HG03280 (cell line): Measurements from ENCODE around the gene INF2.

Experiments
- ATAC-seq: cut with Tn5 transposase; IDR thresholded peaks from one replicate; pipeline ENCODE4 v1.9.1; 2021; ENCODE audit warnings: mild to moderate bottlenecking, moderate library complexity; ENCODE audit not compliant: unreplicated experiment

The INF2 gene

DNA sequence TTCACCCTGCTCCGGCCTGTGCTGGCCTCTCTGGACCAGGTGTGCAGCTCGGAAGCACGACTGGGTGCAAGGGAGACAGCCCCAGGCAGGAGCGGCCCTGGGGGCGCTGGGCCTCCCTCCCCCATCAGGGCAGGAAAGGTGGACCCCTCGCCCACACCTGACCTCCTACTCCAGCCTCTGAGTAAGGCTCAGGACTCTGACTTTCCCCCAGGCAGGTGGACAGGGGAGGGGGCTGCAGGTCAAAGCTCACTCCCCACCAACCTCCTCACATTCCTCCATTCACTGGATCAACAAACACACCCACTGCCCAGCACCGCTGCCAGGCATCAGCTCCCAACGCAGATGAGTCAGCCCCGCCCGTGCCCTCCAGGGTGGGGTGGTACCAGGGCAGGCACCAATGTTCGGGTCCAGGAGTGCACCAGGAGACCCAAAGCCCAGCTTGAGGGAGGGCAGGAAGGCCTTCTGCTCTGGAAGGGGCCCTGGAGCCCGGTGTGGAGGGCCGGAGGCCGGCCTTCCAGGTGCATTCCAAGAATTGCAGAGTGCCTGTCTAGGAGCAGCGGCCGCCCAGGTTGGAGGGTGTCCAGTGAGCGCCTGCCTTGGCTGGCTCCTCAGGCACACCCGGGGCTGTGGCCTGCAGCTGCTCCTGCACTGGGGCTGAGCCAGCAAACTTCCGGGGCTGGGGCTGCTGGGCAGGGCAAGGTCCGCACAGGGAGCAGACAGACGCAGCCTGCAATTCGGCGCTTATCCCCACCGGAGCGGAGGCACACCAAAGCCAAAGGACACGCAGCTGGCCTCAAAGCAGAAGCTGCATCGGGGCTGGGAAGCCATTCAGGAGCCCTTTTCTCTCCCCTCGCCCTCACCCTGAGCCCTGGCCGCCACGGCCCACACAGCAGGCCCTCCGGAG, 1.6 kb upstream of the INF2 start:
- ATAC-seq = no peak

DNA sequence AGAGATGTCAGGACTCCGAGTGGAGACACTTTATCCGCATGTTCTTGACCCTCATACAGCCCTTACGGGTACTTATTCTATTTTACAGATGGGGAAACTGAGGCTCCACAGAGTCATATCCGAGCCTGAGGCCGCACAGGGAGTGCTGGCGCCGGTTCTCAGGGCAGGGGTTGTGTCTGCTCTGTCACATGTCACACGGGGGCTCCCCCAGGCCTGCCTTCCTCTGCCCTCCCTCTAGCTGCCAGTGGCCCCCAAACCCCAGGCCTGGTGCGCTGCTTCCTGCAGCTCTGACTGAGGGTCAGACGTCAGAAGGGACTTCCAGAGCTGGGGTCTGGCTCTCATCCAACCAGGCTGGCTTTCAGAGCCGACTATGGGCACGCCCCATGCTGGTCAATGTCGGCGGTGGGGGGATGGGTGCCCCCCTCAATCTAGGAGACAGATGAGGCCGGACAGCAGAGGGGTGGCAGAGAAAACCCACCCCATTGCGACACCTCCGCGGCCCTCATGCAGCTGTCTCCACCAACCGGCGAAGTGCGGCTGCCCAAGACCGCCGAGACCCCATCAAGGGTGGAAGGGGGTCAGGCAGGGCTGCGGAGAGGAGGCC, 811 bp upstream of the INF2 start:
- ATAC-seq = no peak

DNA sequence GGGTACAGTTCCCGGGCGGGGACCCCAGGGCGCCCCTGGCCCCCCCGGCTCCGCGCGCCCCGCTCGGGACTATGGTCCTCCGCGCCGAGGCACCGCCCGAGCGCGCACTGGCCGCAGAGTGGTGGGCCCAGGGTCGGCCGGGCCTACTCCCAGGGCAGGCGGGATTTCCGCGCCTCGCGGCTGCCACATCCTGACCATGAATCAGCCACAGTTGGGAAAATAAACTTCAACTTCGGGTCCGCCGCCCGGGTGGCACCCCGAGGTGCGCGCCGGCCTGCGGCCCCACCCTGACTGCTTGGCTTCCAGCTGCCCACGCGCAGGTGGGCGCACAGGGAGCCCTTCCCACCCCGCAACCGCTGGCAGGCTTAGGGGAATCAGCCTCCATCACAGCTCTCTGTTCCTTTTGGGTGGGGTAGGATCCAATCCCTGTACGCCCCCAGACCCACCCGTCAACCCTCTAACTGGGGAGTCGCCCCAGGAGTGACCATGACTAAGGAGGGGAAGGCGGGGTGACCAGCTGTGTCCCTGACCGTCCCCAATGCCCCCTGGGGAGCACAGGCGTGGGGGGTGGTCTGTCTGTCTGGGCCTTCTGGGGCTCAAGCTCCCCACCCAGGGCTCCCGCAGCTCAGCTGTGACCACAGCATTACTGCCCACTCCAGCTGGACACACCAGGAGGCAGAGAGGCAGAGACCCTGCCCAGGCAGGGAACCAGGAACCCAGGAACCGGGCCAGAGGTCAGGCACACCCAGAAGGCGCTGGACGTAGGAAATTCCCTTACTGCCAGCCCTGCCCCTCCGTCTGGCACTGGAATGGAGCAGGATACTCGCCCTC, 678 bp downstream of the INF2 start:
- ATAC-seq = no peak

DNA sequence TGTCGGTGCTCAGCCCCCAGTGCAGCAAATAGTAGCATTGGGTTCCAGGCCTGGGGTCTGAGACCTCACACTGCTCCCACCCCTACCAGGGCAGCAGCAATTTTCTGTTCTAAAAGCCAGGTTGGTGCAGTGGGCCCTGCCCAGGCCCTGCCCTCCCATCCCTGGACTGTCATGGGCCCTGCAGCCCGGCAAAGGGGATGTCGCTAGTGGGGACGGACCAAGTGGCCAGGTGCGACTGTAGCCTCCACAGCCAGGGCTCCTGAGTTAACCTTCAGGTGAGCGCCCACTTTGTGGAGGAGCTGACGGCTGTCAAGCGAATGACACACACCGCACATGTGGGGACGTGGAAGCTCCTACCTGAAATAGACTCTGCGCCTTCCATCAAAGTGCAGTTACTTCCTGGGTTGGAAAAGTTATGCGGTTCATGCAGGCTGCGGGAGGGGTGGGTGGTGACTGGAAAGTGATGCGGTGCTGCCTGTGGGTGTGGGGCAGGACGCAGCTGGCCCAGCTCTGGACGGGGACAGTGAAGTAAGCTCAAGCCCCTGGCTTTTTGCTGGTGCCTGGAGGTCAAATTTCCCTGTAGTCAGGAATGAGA, 1.5 kb downstream of the INF2 start:
- no peak for ATAC-seq

DNA sequence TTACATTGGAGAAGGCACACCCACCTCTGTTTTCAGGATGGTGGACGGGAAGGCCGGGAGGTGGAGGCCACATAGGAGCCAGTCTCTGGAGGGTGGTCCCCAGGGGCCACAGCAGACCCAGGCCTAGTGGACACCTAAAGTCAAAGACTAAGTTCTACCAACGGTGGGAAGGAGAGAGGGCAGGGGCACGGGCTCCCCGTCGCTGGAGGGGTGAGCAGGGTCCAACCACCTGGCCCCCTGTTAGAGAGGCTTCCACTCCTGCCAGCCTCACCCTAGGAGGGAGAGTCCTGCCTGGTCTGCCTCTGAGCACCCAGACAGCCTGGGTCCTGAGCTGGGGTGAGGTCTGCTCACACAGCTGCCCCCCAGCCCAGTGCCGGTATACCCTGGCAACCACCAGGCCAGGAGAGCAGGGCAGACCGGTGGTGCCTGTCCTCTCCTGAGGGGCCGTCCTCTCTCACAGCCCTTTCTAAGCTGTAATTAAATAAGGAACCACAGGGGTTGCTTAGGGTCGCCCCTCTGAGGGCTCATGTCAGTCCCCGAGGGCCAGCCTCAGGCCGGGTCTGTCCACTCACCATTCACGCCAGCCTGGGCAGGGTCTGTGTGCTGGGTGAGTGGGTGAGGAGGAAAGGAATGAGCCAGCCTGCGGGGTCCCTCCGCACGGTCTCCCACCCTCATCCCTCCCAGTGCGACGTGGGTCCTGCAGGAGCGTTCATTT, 2.3 kb downstream of the INF2 start:
- no peak for ATAC-seq

DNA sequence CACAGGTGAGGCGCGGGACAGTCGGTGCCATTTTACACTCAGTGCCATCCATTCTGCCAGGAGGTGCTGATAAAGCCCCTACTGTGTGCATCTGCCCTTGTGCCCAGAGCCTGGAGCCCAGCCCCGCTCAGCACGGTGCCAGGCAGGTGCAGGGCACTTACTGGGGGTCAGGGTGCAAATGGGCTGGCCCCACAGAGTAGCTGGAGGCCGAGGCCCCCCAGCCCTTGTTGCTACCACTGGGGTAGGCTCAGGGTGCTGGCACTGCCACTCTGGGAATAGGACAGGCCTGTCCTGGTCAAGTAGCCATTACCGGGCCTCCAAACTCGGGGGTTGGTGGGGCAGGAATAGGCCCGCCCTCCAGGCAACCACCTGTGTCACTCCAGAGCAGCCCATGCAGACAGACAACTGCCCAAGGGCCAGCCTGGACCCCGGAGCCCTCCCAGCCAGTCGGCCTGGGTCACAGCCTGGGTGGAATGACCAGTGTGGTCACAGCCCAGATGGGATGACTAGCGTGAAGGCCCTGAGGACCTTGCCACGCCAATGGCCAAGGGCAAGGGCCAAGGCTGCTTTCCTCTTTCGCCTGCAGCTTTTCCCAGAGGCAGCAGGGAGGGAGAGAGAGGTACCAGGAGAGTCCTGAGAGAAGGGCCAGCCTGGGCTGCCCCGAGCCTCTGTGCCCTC, 3.0 kb downstream of the INF2 start:
- ATAC-seq = no peak

DNA sequence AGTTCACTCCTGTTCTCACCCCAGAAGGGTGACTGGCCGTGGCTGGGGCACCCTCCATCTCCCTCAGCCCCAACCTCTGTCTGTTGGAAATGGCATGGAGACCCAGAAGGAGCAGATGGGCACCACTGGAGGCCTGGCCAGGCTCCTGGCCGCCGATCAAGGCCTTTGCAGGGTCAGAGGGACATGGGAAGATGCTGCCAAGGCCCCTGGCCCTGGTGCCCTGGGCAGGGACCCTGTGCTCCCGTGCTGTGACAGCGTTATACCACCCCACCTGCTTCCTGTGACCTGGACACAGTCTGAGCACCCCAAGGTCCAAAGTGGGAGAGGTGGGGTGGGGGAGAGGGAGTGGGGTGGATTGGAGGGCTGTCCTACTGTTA, 3.5 kb downstream of the INF2 start:
- no peak for ATAC-seq

DNA sequence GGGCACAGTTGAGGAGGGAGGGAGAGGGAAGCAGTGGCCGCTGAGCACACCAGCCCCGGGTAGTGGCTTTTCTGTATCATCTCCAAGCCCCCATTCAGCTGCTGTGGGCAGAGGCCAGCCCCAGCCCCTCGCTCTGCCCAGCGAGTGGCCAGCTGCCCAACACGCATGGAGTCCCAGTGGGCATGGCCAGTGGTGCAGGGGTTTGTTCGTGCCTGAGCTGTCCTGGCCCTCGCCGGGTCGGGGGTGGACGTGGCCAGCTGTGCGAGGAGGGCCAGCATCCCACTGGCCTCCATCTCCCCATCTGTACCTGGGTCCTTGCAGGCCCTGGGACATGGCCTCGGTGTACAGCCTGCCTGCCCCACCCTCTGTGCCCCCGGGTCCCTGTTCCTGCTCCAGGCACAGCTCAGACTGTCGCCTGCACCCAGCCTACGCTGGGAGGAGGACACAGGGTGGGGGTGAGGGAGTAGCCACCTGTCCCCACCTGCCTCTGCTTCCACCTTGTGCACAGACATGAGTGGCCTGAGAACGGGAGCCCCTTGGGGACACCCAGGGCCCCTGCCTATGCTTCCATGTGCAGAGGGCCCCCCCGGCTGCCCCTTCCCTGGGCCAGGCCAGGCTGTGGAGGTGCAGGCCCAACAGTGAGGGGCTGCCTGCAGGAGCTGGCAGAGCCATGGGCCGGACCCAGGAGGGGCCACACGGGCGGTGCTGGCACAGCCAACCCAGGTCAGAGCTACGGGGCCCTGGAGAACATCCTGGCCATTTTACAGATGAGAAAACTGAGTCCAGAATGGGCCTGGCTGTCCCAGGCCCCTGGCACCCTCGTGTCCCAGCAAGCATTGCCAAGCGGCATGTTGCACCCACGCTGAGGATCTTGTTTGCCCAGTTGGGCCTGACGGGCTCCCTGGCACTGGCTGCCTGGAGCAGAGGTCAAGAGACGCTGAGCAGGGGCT, 4.3 kb downstream of the INF2 start:
- ATAC-seq = no peak

DNA sequence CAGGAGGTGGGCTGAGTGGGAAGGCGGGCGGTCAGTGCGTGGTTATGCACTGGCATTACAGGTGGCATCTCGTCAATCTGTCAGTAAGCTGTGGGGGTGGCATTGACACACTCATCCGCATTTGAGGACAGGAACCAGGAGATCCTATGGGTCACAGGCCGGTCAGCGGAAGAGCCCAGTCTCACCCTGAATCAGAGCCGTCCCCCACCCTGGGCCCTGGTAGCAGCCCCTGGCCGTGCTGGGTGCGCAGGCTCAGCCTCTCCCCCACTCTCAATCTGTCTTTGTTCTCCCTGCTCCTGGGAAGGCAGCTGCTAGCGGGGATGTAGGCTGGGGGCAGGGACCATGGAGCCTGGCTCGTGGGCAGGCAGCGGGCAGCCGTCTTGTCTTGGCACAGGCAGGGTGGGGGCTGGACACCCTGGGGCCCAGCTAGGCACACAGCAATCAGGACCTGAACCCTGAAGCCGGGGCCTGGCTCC, 5.1 kb downstream of the INF2 start:
- no peak for ATAC-seq

DNA sequence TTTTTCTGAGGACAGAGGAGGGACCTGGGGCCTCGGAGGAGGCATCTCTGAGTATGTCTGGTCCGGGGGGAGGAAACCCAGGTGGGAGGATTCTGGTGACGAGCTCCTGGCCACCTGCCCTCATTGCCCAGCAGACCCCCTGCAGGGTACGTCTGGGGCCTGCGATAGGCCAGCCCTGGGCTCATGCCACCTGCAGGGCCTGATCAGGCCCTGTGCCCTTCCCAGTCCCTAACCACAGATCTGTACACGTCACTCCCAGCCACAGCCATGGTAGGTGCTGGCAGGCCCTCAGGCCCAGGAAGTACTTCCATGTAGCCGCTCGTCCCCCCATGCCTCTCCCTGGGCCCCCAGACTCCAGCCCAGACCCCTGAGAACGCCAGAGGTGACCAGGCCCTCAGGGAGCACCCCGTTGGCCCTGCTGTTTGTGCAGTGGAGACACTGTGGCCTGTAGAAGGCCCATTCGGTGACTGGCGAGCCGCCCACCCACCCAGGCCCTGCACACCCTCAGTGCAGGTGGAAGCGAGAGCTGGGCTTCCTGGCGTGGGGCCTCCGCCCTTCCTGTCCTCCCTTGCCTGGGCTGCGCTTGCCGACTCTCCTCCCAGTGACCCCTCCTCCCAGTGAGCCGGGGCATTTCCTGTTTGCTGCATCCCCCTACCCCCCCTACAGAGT, 5.7 kb downstream of the INF2 start:
- ATAC-seq = no peak

DNA sequence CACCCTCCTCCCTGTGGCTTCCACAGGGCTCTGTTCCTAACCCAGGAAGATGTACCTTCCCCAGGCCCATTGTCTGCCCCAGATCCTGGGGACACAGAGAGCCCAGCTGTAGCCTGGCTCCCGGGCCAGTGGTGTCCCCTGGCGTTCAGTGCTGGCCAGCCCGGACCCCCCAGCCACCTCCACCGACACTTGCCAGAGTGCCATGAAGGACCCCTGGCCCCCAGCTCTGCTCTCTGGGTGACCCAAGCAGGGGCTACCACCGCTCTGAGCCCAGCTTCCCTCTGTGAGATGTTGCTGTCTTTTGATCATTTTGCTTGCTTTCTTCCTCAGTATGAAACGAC, 6.2 kb downstream of the INF2 start:
- no peak for ATAC-seq

DNA sequence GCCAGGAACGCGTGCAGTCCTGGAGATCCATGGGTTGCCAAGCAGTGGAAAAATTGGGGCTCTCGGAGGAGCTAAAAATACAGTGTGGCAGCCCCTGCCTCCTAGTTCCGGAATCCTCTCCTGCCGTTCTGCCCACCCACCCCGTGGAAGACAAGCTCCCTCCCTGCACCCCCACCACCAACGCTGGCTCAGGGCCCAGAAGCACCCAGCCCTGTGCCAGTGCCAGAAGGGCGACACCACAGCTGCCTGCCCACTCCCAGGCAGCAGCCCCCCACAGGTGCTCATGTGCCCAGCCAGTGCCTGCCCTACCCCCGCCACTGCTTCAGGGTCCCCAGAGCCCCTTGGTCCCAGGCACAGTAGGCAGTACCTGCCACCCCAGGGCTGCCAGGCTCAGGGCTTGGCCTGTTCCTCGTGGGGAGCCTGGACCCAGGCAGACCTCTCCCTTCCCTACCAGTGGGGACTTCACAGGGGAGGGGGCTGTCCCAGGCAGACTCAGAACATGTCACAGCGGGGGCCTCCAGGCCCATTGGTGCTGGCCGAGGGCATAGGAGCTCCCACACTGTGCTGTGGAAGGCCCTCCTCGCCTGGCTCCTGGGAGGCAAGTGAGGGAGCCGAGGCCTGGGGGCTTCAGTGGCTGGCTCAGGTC, 7.4 kb downstream of the INF2 start:
- no peak for ATAC-seq

DNA sequence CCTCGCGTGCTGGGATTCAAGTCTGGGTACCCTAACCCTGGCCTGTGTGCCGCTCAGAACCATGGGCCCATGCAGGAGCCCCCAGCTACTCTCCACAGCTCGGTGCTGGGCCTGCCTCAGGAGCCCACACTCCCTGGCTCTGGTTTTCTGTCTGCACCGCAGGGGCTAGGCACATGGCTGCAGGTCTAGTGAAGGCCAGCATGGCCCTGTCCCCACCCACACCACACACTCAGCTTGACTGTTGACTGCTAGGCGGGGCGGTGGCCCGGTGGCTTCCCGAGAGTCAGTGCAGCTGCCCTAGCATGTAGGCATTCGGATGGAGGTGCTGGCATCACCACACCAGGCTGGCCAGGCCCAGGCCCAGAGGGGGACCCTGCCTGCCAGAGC, 7.9 kb downstream of the INF2 start:
- ATAC-seq = no peak

DNA sequence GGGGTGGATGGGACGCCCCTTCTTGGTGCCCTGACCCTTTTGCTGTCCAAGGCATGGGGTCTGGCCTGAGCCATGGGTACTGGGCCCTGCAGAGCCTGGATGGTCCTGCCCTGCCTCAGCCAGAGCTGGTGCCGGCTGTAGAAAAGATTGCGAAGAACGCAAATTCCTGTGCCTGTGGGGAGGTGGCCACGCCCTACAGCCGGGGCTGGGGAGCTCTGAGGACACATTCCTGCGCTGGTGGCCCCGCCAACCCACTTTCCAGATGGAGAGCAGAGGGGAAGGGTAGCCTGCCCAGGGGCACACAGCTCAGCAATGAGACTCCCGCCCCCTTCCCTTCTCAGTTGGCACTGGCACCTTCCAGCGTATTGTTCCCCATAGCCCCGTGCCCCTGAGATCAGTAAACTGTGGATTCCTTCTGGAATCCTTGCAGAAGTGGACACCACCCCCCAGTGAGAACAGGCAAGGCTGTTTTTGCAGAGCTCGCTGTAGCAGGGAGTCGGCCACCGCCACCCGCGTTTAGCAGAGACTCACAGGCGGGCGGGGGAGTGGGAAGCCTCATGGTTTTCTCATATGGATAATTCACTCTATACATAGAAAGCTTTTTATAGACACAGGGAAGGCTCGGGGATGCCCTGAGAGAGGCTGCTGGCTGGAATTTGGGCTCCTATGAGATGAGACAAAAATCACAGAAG, 8.6 kb downstream of the INF2 start:
- no peak for ATAC-seq

DNA sequence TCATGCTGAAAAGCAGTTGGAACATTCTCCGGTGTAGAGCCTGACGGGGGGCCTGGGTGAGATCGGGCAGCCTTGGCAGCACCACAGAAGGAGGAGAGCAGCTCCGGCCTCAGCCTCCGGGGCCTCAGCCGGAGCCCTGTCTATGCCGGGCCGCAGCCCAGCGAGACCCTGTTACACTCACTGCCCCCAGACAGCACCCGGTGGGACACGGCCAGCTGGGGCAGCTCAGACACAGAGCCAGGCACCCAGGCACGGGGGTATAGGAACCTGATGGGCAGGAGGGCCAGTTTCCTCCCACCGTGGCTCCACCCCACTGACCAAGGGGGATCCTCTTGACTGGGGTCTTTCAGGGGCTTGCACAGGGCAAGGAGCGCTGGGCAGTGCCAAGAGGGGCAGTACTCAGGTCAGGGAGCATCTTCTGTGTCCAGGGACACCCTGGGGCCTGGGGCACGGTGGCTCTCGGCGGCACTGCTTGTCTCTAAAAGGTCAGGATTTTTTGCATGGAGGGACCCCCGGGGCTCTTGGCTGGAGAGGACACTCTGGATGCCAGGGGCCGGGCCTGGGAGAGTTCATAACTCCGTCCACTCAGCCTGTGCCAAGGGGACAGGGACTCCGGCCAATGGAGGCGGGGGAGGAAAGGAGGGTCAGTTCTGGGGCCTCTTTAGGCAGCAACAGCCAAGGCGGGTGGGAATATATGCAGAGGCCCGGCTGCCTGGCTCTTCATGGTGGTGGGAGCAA, 9.4 kb downstream of the INF2 start:
- ATAC-seq = no peak

DNA sequence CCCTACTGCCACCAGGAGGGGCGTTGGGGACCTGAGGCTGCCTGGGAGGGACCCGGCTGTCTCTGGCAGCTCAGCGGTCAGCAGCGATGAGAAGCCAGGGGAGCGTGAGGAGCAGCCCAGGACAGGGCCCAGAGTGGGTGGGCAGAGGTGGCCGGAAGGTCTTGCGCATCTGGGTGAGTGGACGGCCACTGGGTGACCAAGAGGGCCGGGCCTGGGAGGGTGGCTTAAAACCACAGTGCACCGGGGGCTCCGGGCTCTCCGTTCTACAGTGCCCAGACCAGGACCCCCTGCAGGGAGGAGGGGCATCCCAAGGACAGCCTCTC, 10.0 kb downstream of the INF2 start:
- ATAC-seq = no peak

DNA sequence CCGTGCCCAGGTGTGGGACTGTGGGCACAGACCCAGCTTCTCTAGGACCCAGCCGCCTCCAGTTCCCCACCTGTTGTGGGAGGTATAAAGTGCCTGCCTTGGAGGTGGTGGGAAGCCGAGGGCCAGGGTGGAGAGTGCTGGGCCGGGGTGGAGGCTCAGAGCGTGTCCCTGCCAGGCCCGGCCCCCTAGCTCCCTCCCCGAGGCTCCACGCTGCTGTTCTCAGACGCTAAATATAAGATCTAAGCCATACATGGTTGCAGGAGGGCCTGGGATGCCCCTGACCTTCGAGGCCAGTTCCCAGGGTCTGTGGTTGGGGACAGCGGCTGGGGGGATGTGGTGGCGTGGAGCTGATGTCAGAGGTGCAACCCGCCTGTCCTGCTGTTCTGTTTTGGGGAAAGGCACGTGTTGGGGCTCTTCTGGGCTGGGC, 10.8 kb downstream of the INF2 start:
- no peak for ATAC-seq
